VCaP (cell line): ENCODE measurements around the gene ADORA1.

Source experiments
- H3K27ac ChIP-seq: fragments of 450-650 bp; 2 replicates; pipeline ENCODE4 v1.5.1; 2017
- TF ChIP-seq, protein P1 (sequence below): fragments of 450-650 bp; conservative IDR thresholded peaks from 2 replicates; pipeline ENCODE4 v1.5.1; 2017; ENCODE audit warnings: mild to moderate bottlenecking, moderate library complexity

Gene ADORA1

DNA sequence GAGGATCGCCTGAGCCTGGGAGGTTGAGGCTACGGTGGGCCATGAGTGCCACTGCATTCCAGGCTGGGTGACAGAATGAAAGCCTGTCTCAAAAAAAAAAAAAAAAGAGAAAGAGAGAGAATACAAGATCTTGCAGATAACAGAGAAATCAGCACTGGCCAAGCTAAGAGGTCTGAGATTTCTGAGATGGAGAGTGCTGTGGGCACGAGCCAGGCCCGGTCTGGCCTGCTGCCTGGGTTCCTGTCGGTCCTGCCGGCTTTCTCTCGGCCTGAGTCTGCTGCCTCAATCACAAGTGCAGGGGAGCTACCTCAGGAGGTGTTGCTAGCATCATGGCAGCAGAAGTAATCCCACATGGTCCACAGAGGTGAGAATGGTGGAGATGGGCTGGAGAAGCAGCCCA lies 19.0 kb downstream of the ADORA1 start:
- TF ChIP-seq, protein P1, sequence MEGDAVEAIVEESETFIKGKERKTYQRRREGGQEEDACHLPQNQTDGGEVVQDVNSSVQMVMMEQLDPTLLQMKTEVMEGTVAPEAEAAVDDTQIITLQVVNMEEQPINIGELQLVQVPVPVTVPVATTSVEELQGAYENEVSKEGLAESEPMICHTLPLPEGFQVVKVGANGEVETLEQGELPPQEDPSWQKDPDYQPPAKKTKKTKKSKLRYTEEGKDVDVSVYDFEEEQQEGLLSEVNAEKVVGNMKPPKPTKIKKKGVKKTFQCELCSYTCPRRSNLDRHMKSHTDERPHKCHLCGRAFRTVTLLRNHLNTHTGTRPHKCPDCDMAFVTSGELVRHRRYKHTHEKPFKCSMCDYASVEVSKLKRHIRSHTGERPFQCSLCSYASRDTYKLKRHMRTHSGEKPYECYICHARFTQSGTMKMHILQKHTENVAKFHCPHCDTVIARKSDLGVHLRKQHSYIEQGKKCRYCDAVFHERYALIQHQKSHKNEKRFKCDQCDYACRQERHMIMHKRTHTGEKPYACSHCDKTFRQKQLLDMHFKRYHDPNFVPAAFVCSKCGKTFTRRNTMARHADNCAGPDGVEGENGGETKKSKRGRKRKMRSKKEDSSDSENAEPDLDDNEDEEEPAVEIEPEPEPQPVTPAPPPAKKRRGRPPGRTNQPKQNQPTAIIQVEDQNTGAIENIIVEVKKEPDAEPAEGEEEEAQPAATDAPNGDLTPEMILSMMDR, result no peak
- H3K27ac ChIP-seq, result no peak overlapping the region

DNA sequence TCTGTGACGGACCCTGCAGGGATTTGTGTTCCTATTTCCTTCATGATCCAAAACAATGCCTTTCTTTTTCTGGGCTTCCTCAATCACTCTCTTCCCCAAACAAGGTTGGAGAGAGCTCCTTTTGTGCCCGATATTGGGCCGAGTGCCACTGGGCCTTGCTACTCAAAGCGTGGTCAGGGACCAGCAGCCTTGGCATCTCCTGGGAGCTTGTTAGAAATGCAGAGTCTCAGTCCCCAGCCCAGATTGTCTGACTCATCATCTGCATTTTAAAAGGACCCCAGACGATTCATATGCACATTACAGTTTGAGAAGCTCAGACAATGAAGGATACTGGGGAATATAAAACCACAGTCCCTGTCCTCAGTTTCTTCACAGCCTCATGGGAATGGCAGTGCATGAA lies 19.9 kb downstream of the ADORA1 start:
- TF ChIP-seq, protein P1, result no peak
- no peak overlapping the region for H3K27ac ChIP-seq

DNA sequence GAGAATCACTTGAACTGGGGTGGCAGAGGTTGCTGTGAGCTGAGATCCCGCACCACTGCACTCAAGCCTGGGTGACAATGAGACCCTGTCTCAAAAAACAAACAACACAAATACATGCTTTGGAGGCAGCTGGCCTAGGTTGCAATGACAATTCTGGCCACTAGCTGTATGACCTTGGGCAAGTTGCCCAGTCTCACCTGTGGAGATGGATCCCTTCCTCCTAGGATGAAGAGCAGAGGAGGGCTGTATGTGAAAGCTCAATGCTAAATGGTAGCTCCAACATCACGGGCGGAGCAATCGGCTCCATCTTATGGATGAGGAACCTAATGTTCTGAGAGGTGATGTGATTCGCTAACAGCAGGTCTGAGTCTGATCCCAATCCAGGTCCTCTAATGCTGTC lies 20.6 kb downstream of the ADORA1 start:
- TF ChIP-seq, protein P1, result peak; percentile 59
- H3K27ac ChIP-seq, result peak overlapping the region; percentile 58; the same call in 1 of the 2 replicates

DNA sequence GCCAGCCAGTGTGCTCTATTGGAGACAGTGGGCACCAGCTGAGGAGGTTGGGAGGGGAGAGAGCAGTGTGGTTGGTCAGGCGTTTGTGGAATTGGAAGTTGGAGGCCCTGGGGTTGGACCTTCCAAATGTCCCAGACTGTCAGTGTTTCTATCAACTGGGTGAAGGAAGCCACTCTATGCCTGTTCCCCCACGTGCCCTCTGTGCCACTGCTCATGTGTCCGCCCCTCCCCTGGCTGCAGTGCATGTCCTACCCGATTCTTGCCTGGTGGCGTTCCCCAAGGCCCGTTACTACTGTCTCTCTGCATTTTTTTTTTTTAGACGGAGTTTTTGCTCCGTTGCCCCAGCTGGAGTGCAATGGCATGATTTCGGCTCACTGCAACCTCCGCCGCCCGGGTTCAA lies 21.1 kb downstream of the ADORA1 start:
- peak overlapping the region; percentile 58 for H3K27ac ChIP-seq
- TF ChIP-seq, protein P1, result no peak

DNA sequence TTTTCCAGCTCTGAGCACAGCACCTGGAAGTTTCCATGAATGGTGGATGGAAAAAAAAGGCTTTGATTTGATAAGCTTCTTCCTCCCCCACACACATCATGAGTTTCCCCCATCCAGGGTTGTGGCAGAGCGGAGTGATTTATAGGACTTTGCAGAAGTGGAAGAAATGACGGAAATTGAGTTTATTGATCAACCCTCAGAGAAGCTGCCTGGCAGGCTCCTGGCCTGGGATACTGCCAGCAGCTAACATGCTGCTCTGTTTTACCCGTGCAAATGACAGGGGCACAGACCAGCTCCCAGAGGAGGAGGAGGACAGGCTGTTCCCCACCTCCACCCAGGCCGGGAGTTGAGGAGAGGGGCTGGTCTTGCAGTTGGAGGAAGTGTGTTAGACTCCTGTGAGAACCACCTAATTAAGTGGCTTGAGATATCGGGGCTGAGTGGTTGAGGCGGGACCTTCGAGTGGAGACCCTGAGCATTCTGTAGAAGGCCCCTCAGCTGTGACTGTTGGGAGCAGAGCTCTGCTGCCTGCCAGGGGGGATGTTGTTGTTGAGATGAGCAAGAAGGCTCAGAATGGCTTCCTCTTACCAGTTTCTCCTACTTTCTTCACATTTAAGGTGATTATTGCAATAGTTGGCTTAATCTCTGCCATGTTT lies 21.8 kb downstream of the ADORA1 start:
- TF ChIP-seq, protein P1, result no peak

DNA sequence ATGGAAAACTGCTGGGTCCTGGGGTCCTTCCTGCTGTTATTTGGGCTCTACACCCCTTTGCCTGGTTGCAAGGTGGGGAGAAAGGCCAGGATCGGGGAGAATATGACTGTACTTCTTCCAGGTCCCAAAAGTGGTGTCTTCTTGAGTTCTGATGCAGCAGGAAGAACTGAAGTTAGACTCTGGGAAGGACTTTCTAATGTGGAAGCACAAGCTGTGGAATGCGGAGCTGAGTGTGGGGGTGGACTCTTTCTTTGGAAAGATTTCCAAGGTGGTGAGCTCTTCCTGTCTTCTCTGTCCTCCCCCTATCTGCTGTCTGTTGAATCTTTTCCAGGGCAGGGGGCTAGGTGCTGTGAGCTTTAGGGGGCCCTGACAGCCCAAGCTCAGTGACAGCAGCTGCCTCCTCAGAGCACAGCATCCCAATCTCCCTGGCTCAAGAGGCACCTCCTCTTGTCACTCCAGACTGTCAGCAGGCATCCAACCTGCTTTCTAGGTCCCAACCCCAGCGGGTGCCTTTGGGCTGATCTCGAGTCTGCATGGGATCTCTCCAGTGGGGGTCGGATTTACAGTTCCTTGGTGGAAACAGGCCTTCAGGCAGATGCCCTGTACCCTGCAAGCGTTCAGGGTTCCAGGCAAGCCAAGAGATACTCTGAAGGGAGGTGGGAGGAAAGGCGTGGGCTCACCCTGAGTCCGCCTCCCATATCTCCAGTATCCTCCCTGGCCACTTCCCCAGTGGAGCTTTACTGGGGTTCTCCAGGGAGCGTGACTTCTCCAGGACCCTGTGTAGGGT lies 23.2 kb downstream of the ADORA1 start:
- H3K27ac ChIP-seq, result peak overlapping the region; percentile 58; the same call in 1 of the 2 replicates
- TF ChIP-seq, protein P1, result no peak

More for the DNA sequence above, 21.8 kb downstream of the ADORA1 start:
- H3K27ac ChIP-seq, result peak overlapping the region; percentile 58

DNA sequence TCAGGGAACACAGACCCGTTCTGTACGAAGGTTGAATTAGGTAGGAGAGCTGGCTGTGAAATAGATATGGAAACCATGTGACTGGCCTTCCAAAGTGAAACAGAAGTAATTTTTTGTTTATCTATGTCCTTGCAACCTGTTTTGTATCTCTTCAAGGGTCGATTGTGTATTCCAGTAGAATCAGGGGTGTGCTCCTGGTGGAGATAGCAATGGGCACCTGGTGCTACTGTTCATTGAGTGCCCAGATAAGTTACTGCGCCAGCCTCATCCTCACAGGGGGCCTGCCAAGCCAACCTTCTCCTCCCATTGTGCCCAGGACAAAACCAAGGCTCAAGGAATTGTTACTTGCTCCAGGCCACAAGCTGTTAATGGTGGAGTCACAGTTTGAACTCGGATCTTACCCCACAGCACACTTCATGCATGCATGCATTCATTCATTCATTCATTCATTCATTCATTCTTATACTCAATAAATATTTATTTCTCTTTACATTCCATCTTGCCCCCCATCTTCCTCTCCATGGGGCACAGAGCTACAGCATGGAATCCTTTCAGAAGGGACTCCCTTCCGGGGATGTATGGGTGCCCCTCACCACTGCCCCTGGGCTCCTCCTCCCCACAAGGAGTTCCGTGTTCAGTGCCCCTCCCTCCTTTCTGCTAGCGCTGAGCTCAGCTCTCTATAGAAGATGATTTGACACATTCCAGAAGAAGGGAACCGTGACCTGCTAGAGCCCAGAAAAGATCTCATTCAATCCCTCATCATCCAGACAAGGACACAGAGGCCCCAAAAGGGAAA lies 24.0 kb downstream of the ADORA1 start:
- TF ChIP-seq, protein P1, result no peak
- peak overlapping the region; percentile 58; the same call in 1 of the 2 replicates for H3K27ac ChIP-seq
